ENCODE measurements around the gene ARMC7.

DNA sequence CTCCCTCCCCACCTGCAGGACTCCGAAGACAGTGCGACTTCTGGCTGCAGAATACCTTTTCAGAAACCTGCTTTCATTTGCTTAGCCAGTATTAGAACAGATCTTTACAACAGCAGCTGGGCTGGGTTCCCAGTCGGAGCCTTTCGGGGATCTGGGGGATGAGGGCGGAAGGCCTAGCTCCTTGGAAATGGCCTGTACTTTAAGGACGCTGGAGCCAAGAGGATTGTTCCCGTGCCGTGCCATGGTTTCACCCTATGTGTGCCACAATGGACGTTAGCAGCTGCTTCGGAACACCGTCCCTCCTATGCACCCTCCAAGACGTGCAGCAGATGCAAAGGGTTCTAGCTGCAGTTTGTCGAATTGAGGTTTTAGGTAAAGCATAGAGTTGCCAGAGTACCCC lies 46.6 kb upstream of the ARMC7 start:
- no peak for TF ChIP-seq CTCF (IDR thresholded peaks at IDR 0.05)
- no peak for TF ChIP-seq EZH2phosphoT487 (IDR thresholded peaks at IDR 0.05)

All from neural progenitor cell (in vitro differentiated cells).